ENCODE measurements around the gene INKA2.

The INKA2 gene

GRCh38 chr1:111706921-111707320, 32.3 kb downstream of the INKA2 start:
- ATAC-seq: no peak
- TF ChIP-seq TOX (CRISPR knock-in tag; IDR thresholded peaks at IDR 0.05; ENCODE audit: borderline replicate concordance): no peak
- no peak for TF ChIP-seq CREB5 (CRISPR knock-in tag; IDR thresholded peaks at IDR 0.05; ENCODE audit: low read depth)
- no peak for TF ChIP-seq CSDC2 (CRISPR knock-in tag; IDR thresholded peaks at IDR 0.05)
- TF ChIP-seq ZNF8 (CRISPR knock-in tag; IDR thresholded peaks at IDR 0.05): no peak
- no peak for TF ChIP-seq ZNF70 (CRISPR knock-in tag; IDR thresholded peaks at IDR 0.05)
- no peak for TF ChIP-seq GLIS3 (CRISPR knock-in tag; IDR thresholded peaks at IDR 0.05)
- TF ChIP-seq ZNF565 (CRISPR knock-in tag; conservative IDR thresholded peaks at IDR 0.05; ENCODE audit: low read depth): no peak
- TF ChIP-seq PATZ1 (CRISPR knock-in tag; IDR thresholded peaks at IDR 0.05; ENCODE audit: borderline replicate concordance): no peak
- no peak for TF ChIP-seq BACH2 (CRISPR knock-in tag; IDR thresholded peaks at IDR 0.05; ENCODE audit: borderline replicate concordance)
- no peak for TF ChIP-seq ZC3H10 (CRISPR knock-in tag; IDR thresholded peaks at IDR 0.05)
- TF ChIP-seq SNAI2 (CRISPR knock-in tag; IDR thresholded peaks at IDR 0.05): no peak
- TF ChIP-seq CSRNP3 (CRISPR knock-in tag; IDR thresholded peaks at IDR 0.05): no peak
- no peak for TF ChIP-seq ARNTL (CRISPR knock-in tag; IDR thresholded peaks at IDR 0.05; ENCODE audit: borderline replicate concordance, low read depth)
- no peak for TF ChIP-seq ESRRG (CRISPR knock-in tag; IDR thresholded peaks at IDR 0.05)
- no peak for TF ChIP-seq TSHZ2 (CRISPR knock-in tag; IDR thresholded peaks at IDR 0.05)
- no peak for TF ChIP-seq OSR1 (CRISPR knock-in tag; IDR thresholded peaks at IDR 0.05)
- TF ChIP-seq ZFP30 (CRISPR knock-in tag; IDR thresholded peaks at IDR 0.05): no peak
- TF ChIP-seq ZFP3 (CRISPR knock-in tag; IDR thresholded peaks at IDR 0.05): no peak
- TF ChIP-seq POU6F1 (CRISPR knock-in tag; IDR thresholded peaks at IDR 0.05; ENCODE audit: borderline replicate concordance, low read depth): no peak
- no peak for TF ChIP-seq PPARA (CRISPR knock-in tag; IDR thresholded peaks at IDR 0.05; ENCODE audit: borderline replicate concordance)

GRCh38 chr1:111705841-111706240, 33.4 kb downstream of the INKA2 start:
- TF ChIP-seq CSRNP3 (CRISPR knock-in tag; IDR thresholded peaks at IDR 0.05): no peak
- no peak for TF ChIP-seq CREB5 (CRISPR knock-in tag; IDR thresholded peaks at IDR 0.05; ENCODE audit: low read depth)
- TF ChIP-seq ISL1 (CRISPR knock-in tag; IDR thresholded peaks at IDR 0.05): no peak
- TF ChIP-seq PPARA (CRISPR knock-in tag; IDR thresholded peaks at IDR 0.05; ENCODE audit: borderline replicate concordance): no peak
- TF ChIP-seq BACH2 (CRISPR knock-in tag; IDR thresholded peaks at IDR 0.05; ENCODE audit: borderline replicate concordance): no peak
- no peak for TF ChIP-seq TOX (CRISPR knock-in tag; IDR thresholded peaks at IDR 0.05; ENCODE audit: borderline replicate concordance)
- TF ChIP-seq ZNF70 (CRISPR knock-in tag; IDR thresholded peaks at IDR 0.05): no peak
- no peak for TF ChIP-seq ZFP30 (CRISPR knock-in tag; IDR thresholded peaks at IDR 0.05)
- TF ChIP-seq SNAI2 (CRISPR knock-in tag; IDR thresholded peaks at IDR 0.05): no peak
- TF ChIP-seq POU6F1 (CRISPR knock-in tag; IDR thresholded peaks at IDR 0.05; ENCODE audit: borderline replicate concordance, low read depth): no peak
- no peak for ATAC-seq
